OCI-LY1 (cell line): ENCODE results near the gene GRIA4.

ENCODE experiments used
- H2AFZ ChIP-seq: fragments of 200-600 bp; sonication (generic), shearing (Covaris generic); 2 replicates; pipeline ENCODE4 v1.6.0; 2014; ENCODE audit warnings: antibody characterized with exemption, mild to moderate bottlenecking, low read length
- H3F3A ChIP-seq: fragments of 200-600 bp; sonication (generic), shearing (Covaris generic); 2 replicates; pipeline ENCODE4 v1.6.0; 2014; ENCODE audit warnings: mild to moderate bottlenecking, antibody characterized with exemption, low read length, moderate library complexity; ENCODE audit not compliant: insufficient read depth
- H3K27ac ChIP-seq: fragments of 200-600 bp; sonication (generic); 2 replicates; pipeline ENCODE4 v1.5.1; 2014; ENCODE audit warnings: low read length, mixed run types, mild to moderate bottlenecking, low read depth; ENCODE audit not compliant: poor library complexity, severe bottlenecking
- H3K27me3 ChIP-seq: fragments of 200-600 bp; sonication (generic); 2 replicates; pipeline ENCODE4 v1.6.0; 2014; ENCODE audit warnings: antibody characterized with exemption, mild to moderate bottlenecking, low read length, moderate library complexity; ENCODE audit not compliant: insufficient read depth
- H3K36me3 ChIP-seq: fragments of 200-600 bp; sonication (generic); 2 replicates; pipeline ENCODE4 v1.6.1; 2014; ENCODE audit warnings: mild to moderate bottlenecking, antibody characterized with exemption, low read length, moderate library complexity, mixed read lengths; ENCODE audit not compliant: insufficient read depth
- H3K4me1 ChIP-seq: fragments of 200-600 bp; sonication (generic); 2 replicates; pipeline ENCODE4 v1.5.1; 2014; ENCODE audit warnings: mild to moderate bottlenecking, low read length, moderate library complexity; ENCODE audit not compliant: insufficient read depth, severe bottlenecking
- H3K4me2 ChIP-seq: fragments of 200-600 bp; sonication (generic), shearing (Covaris generic); 2 replicates; pipeline ENCODE4 v1.6.1; 2014; ENCODE audit warnings: low read length
- H3K4me3 ChIP-seq: fragments of 200-600 bp; sonication (generic); 2 replicates; pipeline ENCODE4 v1.5.1; 2014; ENCODE audit warnings: low read length, low read depth, mild to moderate bottlenecking, mixed read lengths; ENCODE audit not compliant: poor library complexity, severe bottlenecking
- H3K79me2 ChIP-seq: fragments of 200-600 bp; shearing (Covaris generic); 2 replicates; pipeline ENCODE4 v1.6.1; 2016; ENCODE audit warnings: mixed run types, low read length, mixed read lengths; ENCODE audit not compliant: insufficient read depth
- H3K9ac ChIP-seq: fragments of 200-600 bp; sonication (generic), shearing (Covaris generic); 2 replicates; pipeline ENCODE4 v1.6.1; 2014; ENCODE audit warnings: mild to moderate bottlenecking, low read length, mixed read lengths
- H3K9me2 ChIP-seq: fragments of 200-600 bp; sonication (generic), shearing (Covaris generic); 2 replicates; pipeline ENCODE4 v1.6.1; 2014; ENCODE audit warnings: low read depth, mild to moderate bottlenecking, low read length, mixed read lengths
- H3K9me3 ChIP-seq: fragments of 200-600 bp; shearing (Covaris generic); 2 replicates; pipeline ENCODE4 v1.6.1; 2014; ENCODE audit warnings: low read length, mixed read lengths
- H4K20me1 ChIP-seq: fragments of 200-600 bp; sonication (generic), shearing (Covaris generic); 2 replicates; pipeline ENCODE4 v1.6.0; 2016; ENCODE audit warnings: mild to moderate bottlenecking, low read length; ENCODE audit not compliant: insufficient read depth
- CTCF ChIP-seq: fragments of 200-600 bp; sonication (generic), shearing (Covaris generic); IDR thresholded peaks from 2 replicates; pipeline ENCODE4 v1.5.1; 2017; ENCODE audit warnings: mild to moderate bottlenecking, antibody characterized with exemption, low read length, moderate library complexity, mixed read lengths
- EZH2 ChIP-seq: fragments of 200-600 bp; sonication (generic), shearing (Covaris generic); IDR thresholded peaks from 2 replicates; pipeline ENCODE4 v1.8.0; 2017; ENCODE audit warnings: borderline replicate concordance, mixed run types, mild to moderate bottlenecking, antibody characterized with exemption, low read length, moderate library complexity, mixed read lengths

Gene GRIA4

GRCh38 chr11:105610871-105611571, 1.1 kb downstream of the GRIA4 start:
- Histone ChIP-seq H3F3A (no peaks in the 10 kb centered on the region), H3K27ac (no peak overlapping the region), H3K4me2 (no peak overlapping the region), H3K79me2 (no peaks in the 10 kb centered on the region), H3K9me2 (no peaks in the 10 kb centered on the region), H3K9me3 (no peaks in the 10 kb centered on the region), H3K27me3 (no peaks in the 10 kb centered on the region), H3K9ac (no peak overlapping the region), H3K4me3 (no peak overlapping the region), H4K20me1 (no peaks in the 10 kb centered on the region), H3K36me3 (no peaks in the 10 kb centered on the region), H3K4me1 (no peaks in the 10 kb centered on the region), H2AFZ (no peak overlapping the region)
- no peak for TF ChIP-seq EZH2

- no peak overlapping the region for H3K4me2 ChIP-seq
- TF ChIP-seq CTCF: no peak
- no peak for TF ChIP-seq EZH2
- H3K36me3 ChIP-seq: no peaks in the 10 kb centered on the region
- no peak overlapping the region for H3K4me3 ChIP-seq
- no peak overlapping the region for H3K27ac ChIP-seq
- H4K20me1 ChIP-seq: no peaks in the 10 kb centered on the region
- no peaks in the 10 kb centered on the region for H3K9me2 ChIP-seq
- no peak overlapping the region for H2AFZ ChIP-seq
- H3F3A ChIP-seq: no peaks in the 10 kb centered on the region
- no peaks in the 10 kb centered on the region for H3K4me1 ChIP-seq
- H3K79me2 ChIP-seq: no peaks in the 10 kb centered on the region
- H3K9ac ChIP-seq: no peak overlapping the region
- no peaks in the 10 kb centered on the region for H3K9me3 ChIP-seq
- H3K27me3 ChIP-seq: no peaks in the 10 kb centered on the region
Observed at GRCh38 chr11:105611572-105612441, 1.9 kb downstream of the GRIA4 start.

GRCh38 chr11:105612771-105613170, 2.9 kb downstream of the GRIA4 start:
- Histone ChIP-seq H3K9me3 (no peaks in the 10 kb centered on the region), H4K20me1 (no peaks in the 10 kb centered on the region), H2AFZ (no peak overlapping the region), H3K4me2 (no peak overlapping the region), H3K79me2 (no peaks in the 10 kb centered on the region), H3K36me3 (no peaks in the 10 kb centered on the region), H3K27me3 (no peaks in the 10 kb centered on the region), H3F3A (no peaks in the 10 kb centered on the region), H3K27ac (no peak overlapping the region), H3K4me3 (no peak overlapping the region), H3K9me2 (no peaks in the 10 kb centered on the region), H3K4me1 (no peaks in the 10 kb centered on the region), H3K9ac (no peak overlapping the region)
- TF ChIP-seq EZH2: no peak
- no peak for TF ChIP-seq CTCF
